LHCN-M2 (cell line): ENCODE results near the gene PCBP4. TPM values are rescaled to one million over a fixed set of nuclear protein-coding genes. Genes with fewer than 3 reads are reported as not detected.
"Not testable (repeated sequence)": the region's sequence is repeated elsewhere in the genome, so short reads cannot be mapped to it uniquely, and the experiment has no call there.

Experiments
- DNase-seq: peaks from one replicate; pipeline ENCODE4 v3.0.0-alpha.2; 2012; ENCODE audit warnings: low read depth
- total RNA-seq: library from RNA; depleted of rRNA; stranded (reverse); fragments of >200 nt; gene quantifications from 2 replicates; pipeline ENCODE4 v1.2.3, GENCODE V29; 2014

Gene PCBP4
- total RNA-seq, 1 experiment from 2014 or later: 189 TPM

- DNase-seq: no peak
Observed at GRCh38 chr3:51940648-51941462, 26.4 kb downstream of the PCBP4 start.

GRCh38 chr3:51938780-51939425 lies 28.4 kb downstream of the PCBP4 start:
- DNase-seq: no peak

DNA sequence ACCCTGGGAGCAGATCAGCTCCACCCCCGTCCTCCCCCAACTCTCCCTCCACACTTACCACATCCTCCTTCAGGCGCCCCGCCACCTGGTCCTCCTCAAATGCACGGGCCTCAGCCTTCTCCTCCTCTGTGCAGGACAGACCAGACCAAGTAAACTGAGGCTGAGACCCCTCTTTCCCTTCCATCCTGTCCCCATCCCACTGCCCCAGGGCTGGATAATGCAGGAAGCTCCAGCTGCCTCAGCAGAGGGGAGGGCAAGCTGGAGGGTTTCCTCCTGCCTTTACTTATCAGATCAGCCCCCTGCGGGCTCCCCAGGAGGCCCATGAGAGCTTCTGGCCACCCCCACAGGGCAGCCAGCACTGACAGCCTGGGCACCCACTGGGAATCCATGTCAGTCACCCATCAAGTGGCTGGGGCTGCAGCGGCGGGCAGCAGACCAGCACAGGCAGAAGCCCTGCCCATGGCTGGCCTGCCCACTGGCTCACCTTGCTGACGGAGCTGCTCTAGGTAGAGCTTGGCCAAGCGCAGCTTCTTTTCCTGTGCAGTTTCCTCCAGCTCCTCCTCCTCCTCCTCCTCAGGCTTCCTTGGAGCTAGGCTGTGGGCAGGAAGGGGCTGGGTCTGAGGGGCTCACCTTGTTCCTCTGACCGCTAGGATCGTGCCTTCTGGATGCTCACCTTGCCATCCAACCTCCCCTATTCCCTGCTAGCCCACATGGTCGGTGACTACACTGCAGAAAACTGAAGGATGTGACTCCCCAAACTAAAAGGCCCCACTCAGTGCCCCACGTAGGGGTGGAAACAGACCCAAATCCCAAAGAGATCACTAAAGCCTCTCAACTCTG lies 29.4 kb downstream of the PCBP4 start:
- DNase-seq: no peak

DNA sequence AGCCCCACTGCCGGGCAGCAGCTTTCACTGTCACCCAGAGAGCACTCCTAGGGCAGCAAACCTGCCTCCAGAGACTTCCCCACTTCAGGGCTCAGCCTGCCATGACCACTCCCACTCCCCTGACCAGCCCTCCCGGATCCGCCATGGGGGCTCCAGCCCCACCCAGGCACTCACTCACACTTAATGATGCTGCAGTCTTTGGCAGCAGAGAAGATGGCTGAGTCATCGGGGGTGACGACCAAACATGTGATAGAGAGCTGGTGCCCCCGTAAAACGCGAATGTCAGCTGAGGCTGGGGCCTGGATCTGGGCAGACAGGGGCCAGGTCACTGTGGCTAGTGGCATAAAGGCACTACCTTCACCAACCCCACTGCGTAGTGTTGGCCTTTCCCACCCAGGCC lies 30.2 kb downstream of the PCBP4 start:
- no peak for DNase-seq

DNA sequence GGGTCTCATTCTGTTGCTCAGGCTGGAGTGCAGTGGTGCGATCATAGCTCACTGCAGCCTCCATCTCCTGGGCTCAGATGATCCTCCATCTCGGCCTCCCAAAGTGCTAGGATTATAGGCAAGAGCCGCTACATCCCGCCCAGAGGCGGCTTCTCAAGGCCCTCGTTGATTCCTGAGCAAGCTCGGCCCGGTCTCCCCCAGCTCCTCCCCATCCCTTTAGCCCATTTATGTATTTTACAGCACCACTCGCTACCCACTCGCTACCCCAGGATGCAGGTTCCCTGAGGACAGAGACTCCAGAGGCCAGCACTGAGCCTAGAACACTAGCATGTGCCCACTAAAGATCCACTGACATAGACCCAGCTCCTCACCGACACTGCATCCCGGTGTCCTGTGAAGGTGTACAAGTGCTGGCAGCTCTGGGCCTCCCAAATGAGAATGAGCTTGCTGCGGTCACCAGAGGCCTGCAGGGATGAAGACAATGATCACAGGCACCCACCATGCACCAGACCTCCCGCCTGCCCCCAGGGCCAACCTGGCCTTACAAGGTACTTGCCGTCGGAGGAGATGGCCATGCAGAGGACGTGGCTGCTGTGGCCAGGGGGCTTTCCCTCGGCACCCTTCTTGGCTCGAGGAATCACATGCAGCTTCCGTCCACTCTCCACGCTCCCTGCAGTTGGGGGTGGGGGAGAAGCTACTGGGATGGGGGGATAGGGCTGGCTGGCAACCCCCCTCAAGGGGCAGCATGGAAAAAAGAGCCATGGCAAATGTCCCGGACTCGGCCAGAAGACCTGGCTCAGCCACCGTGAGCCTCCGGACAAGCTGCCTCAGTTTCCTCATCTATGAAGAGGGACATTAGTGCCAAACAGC lies 31.1 kb downstream of the PCBP4 start:
- no peak for DNase-seq

DNA sequence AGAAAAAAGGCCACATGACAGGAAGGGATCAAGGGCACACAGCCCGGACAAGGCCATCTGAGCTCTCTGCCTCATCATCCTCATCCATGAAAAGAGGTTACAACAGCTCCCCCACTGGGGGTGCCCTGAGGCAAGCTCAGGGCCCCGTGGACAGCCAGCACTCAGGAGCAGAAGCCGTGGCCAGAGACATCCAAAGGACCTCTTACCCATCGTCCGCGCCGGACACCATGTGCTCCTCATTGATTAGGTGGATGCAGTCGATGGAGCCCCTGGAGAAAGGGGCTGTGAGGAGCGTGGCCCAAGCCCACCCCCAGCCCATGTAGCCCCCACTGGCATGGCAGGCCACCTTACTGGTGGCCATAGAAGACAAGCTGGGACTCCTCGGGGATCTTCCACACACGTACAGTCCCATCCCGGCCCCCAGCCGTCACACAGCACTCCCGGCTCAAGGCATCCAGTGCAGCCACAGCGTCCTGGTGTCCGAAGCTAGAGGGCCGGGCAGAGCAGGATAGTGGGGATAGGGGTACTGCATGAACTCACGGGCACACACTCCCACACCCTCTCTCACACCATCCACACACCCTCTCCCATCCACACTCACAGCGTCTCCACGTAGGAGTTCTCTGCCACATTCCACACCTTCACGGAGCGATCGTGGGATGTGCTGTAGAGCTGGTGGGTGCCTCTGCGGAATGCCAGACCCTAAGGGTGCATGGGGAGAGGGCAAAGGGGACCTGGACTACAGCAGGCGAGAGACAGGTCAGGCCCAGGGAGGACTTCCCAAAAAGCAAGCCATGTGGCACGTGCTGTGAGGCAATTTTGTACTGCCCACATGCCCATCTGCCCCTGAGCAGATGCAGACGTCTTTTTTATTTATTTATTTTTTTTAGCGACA lies 32.0 kb downstream of the PCBP4 start:
- no peak for DNase-seq

- no peak for DNase-seq
Observed at GRCh38 chr3:51934139-51934850, 33.0 kb downstream of the PCBP4 start.

- DNase-seq: no peak
Observed at GRCh38 chr3:51933471-51934138, 33.6 kb downstream of the PCBP4 start.

- DNase-seq: no peak
Observed at GRCh38 chr3:51932471-51933370, 34.5 kb downstream of the PCBP4 start.

GRCh38 chr3:51931756-51932155 lies 35.5 kb downstream of the PCBP4 start:
- DNase-seq: no peak

DNA sequence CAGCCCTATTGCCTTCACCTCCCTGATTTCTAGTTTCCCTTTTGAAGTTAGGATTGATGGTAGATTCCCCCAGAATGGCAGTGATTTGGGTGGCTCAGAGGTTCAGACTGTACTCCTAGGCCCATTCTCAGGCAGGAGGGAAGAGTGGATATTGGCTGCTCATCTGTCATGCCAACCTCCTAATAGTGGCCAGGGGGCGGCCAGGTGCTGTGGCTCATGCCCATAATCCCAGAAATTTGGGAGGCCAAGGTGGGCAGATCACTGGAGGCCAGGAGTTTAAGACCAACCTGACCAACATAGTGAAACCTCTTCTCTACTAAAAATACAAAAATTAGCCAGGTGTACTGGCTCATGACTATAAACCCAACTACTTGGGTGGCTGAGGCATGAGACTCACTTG lies 36.8 kb downstream of the PCBP4 start:
- no peak for DNase-seq

GRCh38 chr3:51929420-51930003 lies 37.7 kb downstream of the PCBP4 start:
- DNase-seq: no peak

DNA sequence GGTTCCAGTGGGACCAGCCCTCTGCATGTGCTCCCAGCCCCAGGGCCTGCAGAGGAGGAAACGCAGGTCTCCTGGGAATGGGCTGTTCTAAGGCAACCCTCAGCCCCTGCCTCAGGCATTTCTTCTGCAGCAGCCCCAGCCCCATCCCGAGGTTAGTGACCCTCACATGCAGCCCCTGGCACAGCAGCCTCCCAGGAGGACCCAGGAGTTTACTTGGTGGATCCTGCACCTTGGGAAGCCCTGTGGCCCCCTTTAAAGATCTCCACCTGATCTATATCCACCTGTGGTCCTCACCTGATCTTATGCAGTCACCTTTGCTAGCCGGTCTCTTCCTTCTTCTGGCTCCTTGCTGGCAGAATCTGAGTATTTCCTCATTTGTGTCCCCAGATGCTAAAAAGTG lies 38.3 kb downstream of the PCBP4 start:
- not testable (repeated sequence) for DNase-seq

DNA sequence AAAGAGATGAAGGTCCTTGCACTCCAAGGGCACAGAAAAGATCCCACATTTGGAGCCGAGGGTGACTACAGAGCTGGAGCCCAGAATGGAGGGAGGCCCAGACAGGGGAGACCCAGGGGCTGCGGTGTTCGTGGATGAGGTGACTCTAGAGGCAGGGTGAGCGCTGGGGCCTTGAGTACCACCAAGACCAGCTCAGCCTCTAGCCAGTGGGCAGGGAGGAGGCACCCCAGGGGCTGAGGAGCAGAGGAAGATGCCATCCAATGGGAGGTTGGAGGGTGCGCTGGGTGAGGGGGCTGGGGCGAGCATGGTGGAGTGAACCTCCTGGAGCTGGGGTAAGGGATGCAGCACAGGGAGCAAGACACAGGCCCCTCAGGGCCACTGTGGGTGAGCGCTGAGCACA lies 38.8 kb downstream of the PCBP4 start:
- DNase-seq: no peak

DNA sequence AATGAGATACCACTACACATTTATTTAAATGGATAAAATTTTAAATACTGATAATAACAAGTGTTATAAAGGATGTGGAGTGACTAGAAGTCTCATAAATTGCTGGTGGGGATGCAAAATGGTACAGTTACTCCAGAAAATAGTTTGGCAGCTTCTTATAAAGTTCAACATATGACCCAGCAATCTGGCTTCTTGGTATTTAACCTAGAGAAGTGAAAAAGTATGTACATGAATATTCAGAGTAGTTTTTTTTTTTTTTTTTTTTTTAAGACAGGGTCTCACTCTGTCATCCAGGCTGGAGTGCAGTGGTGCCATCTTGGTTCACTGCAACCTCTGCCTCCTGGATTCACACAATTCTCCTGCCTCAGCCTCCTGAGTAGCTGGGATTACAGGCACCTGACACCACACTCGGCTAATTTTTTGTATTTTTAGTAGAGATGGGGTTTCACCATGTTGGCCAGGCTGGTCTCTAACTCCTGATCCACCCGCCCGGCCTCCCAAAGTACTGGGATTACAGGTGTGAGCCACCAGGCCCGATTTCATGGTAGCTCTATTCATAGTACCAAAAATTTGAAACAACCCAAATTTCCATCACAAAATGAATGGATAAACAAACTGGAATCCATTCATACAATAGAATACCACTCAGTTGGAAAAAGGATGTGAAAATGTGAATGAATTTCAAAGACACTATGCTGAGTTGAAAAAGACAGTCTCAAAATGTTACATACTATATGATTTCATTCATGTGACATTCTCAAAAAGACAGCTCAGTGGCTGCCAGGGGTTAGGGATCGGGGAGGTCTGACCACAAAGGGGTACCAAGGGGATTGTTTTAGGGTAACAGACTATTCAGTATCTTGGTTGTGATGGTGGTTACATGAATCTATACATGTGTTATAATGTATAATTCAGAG lies 39.9 kb downstream of the PCBP4 start:
- no peak for DNase-seq

DNA sequence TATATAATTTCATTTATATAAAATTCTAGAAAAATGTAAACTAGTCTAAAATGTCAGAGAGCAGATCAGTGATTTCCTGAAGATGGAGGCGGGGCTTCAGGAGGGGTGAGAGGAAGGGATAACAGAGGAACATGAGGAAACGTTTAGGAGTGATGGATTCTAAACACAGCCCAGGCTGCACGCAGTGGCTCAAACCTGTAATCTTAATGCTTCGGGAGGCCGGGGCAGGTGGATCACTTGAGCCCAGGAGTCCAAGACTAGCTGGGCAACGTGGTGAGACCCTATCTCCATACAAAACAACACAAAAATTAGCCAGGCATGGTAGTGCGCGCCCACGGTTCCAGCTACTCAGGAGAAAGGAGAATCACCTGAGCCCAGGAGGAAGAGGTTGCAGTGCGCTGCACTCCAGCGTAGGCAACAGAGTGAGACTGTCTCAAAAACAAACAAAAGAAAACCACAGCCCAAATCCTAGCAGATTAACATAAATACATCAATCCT lies 46.1 kb downstream of the PCBP4 start:
- no peak for DNase-seq
